Measurements from ENCODE around the gene PHF23. TPM values are rescaled to one million over a fixed set of nuclear protein-coding genes. Genes with fewer than 3 reads are reported as not detected.

The PHF23 gene
- total RNA-seq, 6 experiments from 2014 or later, result 16.0 to 24.3 (median 18.2) TPM

DNA sequence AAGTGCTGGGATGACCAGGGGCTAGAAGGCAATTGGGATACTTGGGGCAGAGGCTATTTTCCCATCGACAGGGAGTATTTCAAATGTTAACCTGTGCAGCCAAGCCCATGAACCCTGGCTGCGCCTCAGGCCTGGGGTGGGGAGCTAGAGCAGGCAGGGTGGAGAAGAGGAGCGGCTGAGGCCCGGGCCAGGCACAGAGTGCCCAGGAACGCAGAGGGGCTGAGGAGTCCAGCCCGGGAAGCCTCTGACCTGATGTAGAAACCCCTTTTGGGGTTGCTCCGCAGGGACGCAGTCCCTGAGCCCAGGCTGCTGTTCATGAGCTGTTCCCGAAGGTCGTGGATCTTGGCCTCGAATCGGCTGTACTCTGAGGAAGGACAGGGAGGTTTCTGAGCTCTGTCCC is 43.3 kb downstream of the PHF23 start:
- H3K27ac ChIP-seq, result no peak overlapping the region
- H3K9me3 ChIP-seq, result no peaks in the 10 kb centered on the region
- H3K4me3 ChIP-seq, result no peak overlapping the region
- H3K27me3 ChIP-seq, result no peaks in the 10 kb centered on the region
- H3K36me3 ChIP-seq, result no peaks in the 10 kb centered on the region
- DNase-seq (peak in 1 of 3 donors; percentile 17), ATAC-seq (no peak)
- no peaks in the 10 kb centered on the region for H3K4me1 ChIP-seq
- TF ChIP-seq, protein P1, sequence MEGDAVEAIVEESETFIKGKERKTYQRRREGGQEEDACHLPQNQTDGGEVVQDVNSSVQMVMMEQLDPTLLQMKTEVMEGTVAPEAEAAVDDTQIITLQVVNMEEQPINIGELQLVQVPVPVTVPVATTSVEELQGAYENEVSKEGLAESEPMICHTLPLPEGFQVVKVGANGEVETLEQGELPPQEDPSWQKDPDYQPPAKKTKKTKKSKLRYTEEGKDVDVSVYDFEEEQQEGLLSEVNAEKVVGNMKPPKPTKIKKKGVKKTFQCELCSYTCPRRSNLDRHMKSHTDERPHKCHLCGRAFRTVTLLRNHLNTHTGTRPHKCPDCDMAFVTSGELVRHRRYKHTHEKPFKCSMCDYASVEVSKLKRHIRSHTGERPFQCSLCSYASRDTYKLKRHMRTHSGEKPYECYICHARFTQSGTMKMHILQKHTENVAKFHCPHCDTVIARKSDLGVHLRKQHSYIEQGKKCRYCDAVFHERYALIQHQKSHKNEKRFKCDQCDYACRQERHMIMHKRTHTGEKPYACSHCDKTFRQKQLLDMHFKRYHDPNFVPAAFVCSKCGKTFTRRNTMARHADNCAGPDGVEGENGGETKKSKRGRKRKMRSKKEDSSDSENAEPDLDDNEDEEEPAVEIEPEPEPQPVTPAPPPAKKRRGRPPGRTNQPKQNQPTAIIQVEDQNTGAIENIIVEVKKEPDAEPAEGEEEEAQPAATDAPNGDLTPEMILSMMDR (IDR thresholded peaks at IDR 0.05), result no peak
- no peak for TF ChIP-seq POLR2A (IDR thresholded peaks at IDR 0.05)
- WGBS (ENCODE audit: insufficient coverage, low coverage, low lambda C conversion rate, missing lambda C conversion rate), result 60% methylated on average over 1 of the region's 12 CpGs
- intact Hi-C loops (cut with DNase I), result no loop called here

GRCh38 chr17:7192271-7192937 is 46.9 kb downstream of the PHF23 start:
- WGBS (ENCODE audit: insufficient coverage, low coverage, low lambda C conversion rate, missing lambda C conversion rate), result 82% methylated on average over 10 of the region's 12 CpGs
- TF ChIP-seq POLR2A (IDR thresholded peaks at IDR 0.05), result no peak
- TF ChIP-seq, protein P1 (IDR thresholded peaks at IDR 0.05), result no peak
- Histone ChIP-seq H3K36me3 (no peaks in the 10 kb centered on the region), H3K27me3 (no peaks in the 10 kb centered on the region), H3K4me3 (no peak overlapping the region), H3K4me1 (no peaks in the 10 kb centered on the region), H3K9me3 (no peaks in the 10 kb centered on the region), H3K27ac (no peak overlapping the region)
- ATAC-seq (no peak), DNase-seq (peak in 1 of 3 donors; percentile 31)
- intact Hi-C loops (cut with DNase I), result no loop called here

DNA sequence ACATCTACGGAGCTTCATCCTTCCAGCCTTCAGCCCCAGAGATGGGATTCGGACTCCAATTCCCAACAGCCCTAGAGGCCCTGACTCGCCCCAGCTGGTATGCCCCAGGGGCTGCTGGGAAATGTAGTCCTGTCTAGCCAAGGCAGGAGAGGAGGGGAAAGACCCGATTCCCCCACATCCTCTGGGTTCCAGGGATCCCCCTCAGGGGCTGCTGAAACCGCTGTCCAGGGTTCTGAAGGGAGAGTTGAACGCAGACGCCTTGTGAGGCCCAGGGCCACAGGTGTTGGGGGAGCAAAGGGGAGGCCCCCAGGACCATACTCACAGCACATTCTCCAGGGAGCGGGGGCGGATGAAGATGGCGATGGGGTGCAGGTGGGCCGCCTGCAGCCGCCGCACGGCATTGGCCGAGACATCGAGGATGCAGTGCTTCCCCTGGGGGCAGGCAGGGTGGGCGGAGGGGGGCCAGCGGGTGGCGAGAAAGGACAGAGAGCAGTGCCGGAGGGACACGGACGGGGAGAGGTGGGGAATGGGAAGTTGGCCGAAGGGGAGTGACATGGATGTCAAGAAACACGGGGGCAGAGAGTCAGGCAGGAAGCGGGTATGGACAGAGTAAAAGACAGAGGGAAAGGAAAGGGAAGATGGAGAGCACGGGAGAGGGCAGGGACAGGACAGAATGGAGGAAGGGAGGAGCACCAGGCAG is 47.5 kb downstream of the PHF23 start:
- no peaks in the 10 kb centered on the region for H3K9me3 ChIP-seq
- TF ChIP-seq, protein P1 (IDR thresholded peaks at IDR 0.05), result no peak
- TF ChIP-seq POLR2A (IDR thresholded peaks at IDR 0.05), result no peak
- peak; percentile 85 to 87 (median 86) for ATAC-seq
- H3K4me1 ChIP-seq, result no peaks in the 10 kb centered on the region
- no peak overlapping the region for H3K27ac ChIP-seq
- intact Hi-C loops (cut with DNase I), result no loop called here
- H3K27me3 ChIP-seq, result no peaks in the 10 kb centered on the region
- no peak overlapping the region for H3K4me3 ChIP-seq
- no peaks in the 10 kb centered on the region for H3K36me3 ChIP-seq
- 64% methylated on average over 20 of the region's 26 CpGs for WGBS (ENCODE audit: insufficient coverage, low coverage, low lambda C conversion rate, missing lambda C conversion rate)
- DNase-seq, result peak in 2 of 3 donors; percentile 67 to 71

- Histone ChIP-seq H3K27ac (no peak overlapping the region), H3K27me3 (no peaks in the 10 kb centered on the region), H3K9me3 (no peaks in the 10 kb centered on the region), H3K4me1 (no peaks in the 10 kb centered on the region), H3K36me3 (no peaks in the 10 kb centered on the region), H3K4me3 (no peak overlapping the region)
- 69% methylated on average over 3 of the region's 12 CpGs for WGBS (ENCODE audit: insufficient coverage, low coverage, low lambda C conversion rate, missing lambda C conversion rate)
- intact Hi-C loops (cut with DNase I), result no loop called here
- DNase-seq (peak in 2 of 3 donors; percentile 37 to 45), ATAC-seq (no peak)
- TF ChIP-seq, protein P1 (IDR thresholded peaks at IDR 0.05), result no peak
- TF ChIP-seq POLR2A (IDR thresholded peaks at IDR 0.05), result no peak
Measured at GRCh38 chr17:7191069-7191468, 48.2 kb downstream of the PHF23 start.
